GM12878 (cell line): Measurements from ENCODE around the gene NOP53. TPM values are rescaled to one million over a fixed set of nuclear protein-coding genes. Genes with fewer than 3 reads are reported as not detected.

ENCODE experiments used
- E2F8 ChIP-seq: fragments of 450-650 bp; IDR thresholded peaks from 2 replicates; pipeline ENCODE4 v1.6.1; 2018; ENCODE audit warnings: mild to moderate bottlenecking, low read depth, moderate library complexity; ENCODE audit not compliant: partially characterized antibody
- KAT2A ChIP-seq: conservative IDR thresholded peaks from 2 replicates; pipeline ENCODE4 v1.6.1; 2011; ENCODE audit warnings: low read depth, low read length; ENCODE audit not compliant: control insufficient read depth
- MEF2B ChIP-seq: fragments of 450-650 bp; IDR thresholded peaks from 2 replicates; pipeline ENCODE4 v1.6.1; 2018; ENCODE audit warnings: mild to moderate bottlenecking, moderate library complexity; ENCODE audit not compliant: partially characterized antibody, poor library complexity, severe bottlenecking
- MYC ChIP-seq: IDR thresholded peaks from 2 replicates; pipeline ENCODE4 v1.6.1; 2011; ENCODE audit warnings: mild to moderate bottlenecking, low read length, moderate library complexity, inconsistent platforms; ENCODE audit not compliant: insufficient read depth, insufficient replicate concordance, insufficient read length, severe bottlenecking
- YBX1 ChIP-seq: fragments of 450-650 bp; IDR thresholded peaks from 2 replicates; pipeline ENCODE4 v1.6.1; 2016; ENCODE audit warnings: antibody characterized with exemption
- ZBED1 ChIP-seq: IDR thresholded peaks from 2 replicates; pipeline ENCODE4 v1.6.1; 2016; ENCODE audit warnings: borderline replicate concordance
- polyA plus RNA-seq, 11 experiments: library from polyadenylated mRNA; depleted of rRNA in 4 of 11; unstranded in 6 of 11; stranded (reverse) in 5 of 11; fragments of >200 nt; fragmentation: Nextera tagmentation in 4 of 11; fragmentation: Illumina TruSeq in 1 of 11; extraction: Ambion mirVana in 4 of 11; extraction: Trizol in 1 of 11; gene quantifications; 1 replicate in 1 of 11; 2 replicates in 10 of 11; pipeline versions ENCODE4 v1.2.1 to v1.2.3, GENCODE V29; 2011 to 2016; ENCODE audit warnings: inconsistent platforms in 2 of 11, missing spikeins in 2 of 11, low read depth in 1 of 11
- total RNA-seq, 4 experiments: library from RNA; depleted of rRNA in 3 of 4; stranded (reverse); fragments of >200 nt in 3 of 4; fragmentation: Illumina TruSeq in 1 of 4; extraction: Trizol in 1 of 4; gene quantifications; 2 replicates each; pipeline versions ENCODE4 v1.2.1 to v1.2.3, GENCODE V29; 2013 to 2021
- TF ChIP-seq, protein P1 (sequence below): fragments of 450-650 bp; IDR thresholded peaks from 2 replicates; pipeline ENCODE4 v1.6.1; 2017; ENCODE audit warnings: mild to moderate bottlenecking, low read depth, inconsistent platforms; ENCODE audit not compliant: poor library complexity, severe bottlenecking
- TF ChIP-seq, protein P2 (sequence below): fragments of 450-650 bp; IDR thresholded peaks from 2 replicates; pipeline ENCODE4 v1.6.1; 2017; ENCODE audit warnings: antibody characterized with exemption, mild to moderate bottlenecking, moderate library complexity

NOP53 gene
- total and polyA plus RNA-seq, 10 of the 15 experiments (the other 5 are each of a cell fraction or from before 2014, with no cell fraction given) = 6.0 to 386 (median 167) TPM

DNA sequence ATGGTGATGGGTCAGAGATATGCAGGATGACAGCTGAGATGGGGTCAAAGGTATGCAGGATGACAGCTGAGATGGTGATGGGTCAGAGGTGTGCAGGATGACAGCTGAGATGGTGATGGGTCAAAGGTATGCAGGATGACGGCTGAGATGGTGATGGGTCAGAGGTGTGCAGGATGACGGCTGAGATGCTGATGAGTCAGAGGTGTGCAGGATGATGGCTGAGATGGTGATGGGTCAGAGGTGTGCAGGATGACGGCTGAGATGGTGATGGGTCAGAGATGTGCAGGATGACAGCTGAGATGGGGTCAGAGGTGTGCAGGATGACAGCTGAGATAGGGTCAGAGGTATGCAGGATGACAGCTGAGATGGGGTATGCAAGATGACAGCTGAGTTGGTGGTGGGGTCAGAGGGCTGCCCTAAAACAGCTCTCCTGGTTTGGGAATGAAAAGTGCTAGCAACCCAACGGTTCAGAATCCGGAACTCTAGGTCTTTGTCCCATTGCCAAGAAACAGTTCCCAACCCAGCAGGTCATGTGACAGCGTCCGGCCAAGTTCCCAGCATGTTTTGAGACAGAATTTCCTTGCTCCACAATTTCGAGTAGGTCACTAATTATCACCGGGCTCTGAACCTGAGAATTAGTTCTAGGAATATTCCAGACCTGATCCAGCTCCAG is 36.4 kb downstream of the NOP53 start (continued):
- TF ChIP-seq, protein P1, sequence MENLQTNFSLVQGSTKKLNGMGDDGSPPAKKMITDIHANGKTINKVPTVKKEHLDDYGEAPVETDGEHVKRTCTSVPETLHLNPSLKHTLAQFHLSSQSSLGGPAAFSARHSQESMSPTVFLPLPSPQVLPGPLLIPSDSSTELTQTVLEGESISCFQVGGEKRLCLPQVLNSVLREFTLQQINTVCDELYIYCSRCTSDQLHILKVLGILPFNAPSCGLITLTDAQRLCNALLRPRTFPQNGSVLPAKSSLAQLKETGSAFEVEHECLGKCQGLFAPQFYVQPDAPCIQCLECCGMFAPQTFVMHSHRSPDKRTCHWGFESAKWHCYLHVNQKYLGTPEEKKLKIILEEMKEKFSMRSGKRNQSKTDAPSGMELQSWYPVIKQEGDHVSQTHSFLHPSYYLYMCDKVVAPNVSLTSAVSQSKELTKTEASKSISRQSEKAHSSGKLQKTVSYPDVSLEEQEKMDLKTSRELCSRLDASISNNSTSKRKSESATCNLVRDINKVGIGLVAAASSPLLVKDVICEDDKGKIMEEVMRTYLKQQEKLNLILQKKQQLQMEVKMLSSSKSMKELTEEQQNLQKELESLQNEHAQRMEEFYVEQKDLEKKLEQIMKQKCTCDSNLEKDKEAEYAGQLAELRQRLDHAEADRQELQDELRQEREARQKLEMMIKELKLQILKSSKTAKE = no peak
- no peak for TF ChIP-seq E2F8
- TF ChIP-seq MYC = no peak
- no peak for TF ChIP-seq KAT2A
- TF ChIP-seq MEF2B = no peak
- no peak for TF ChIP-seq ZBED1
- TF ChIP-seq, protein P2, sequence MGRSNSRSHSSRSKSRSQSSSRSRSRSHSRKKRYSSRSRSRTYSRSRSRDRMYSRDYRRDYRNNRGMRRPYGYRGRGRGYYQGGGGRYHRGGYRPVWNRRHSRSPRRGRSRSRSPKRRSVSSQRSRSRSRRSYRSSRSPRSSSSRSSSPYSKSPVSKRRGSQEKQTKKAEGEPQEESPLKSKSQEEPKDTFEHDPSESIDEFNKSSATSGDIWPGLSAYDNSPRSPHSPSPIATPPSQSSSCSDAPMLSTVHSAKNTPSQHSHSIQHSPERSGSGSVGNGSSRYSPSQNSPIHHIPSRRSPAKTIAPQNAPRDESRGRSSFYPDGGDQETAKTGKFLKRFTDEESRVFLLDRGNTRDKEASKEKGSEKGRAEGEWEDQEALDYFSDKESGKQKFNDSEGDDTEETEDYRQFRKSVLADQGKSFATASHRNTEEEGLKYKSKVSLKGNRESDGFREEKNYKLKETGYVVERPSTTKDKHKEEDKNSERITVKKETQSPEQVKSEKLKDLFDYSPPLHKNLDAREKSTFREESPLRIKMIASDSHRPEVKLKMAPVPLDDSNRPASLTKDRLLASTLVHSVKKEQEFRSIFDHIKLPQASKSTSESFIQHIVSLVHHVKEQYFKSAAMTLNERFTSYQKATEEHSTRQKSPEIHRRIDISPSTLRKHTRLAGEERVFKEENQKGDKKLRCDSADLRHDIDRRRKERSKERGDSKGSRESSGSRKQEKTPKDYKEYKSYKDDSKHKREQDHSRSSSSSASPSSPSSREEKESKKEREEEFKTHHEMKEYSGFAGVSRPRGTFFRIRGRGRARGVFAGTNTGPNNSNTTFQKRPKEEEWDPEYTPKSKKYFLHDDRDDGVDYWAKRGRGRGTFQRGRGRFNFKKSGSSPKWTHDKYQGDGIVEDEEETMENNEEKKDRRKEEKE = no peak
- TF ChIP-seq YBX1 = no peak
